Effector CD8-positive, alpha-beta T cell (primary cell): Measurements from ENCODE around the gene DOCK11.

Experiments
- DNase-seq: peaks from one replicate; lab custom pipeline; 2025; lab: John Stamatoyannopoulos, UW

DOCK11 gene

GRCh38 chrX:118502161-118502789 is 6.7 kb downstream of the DOCK11 start:
- no peak for DNase-seq

- DNase-seq, result no peak
Measured at GRCh38 chrX:118503260-118504041, 7.8 kb downstream of the DOCK11 start.

- no peak for DNase-seq
Measured at GRCh38 chrX:118504581-118504980, 9.0 kb downstream of the DOCK11 start.

- DNase-seq, result no peak
Measured at GRCh38 chrX:118506805-118507480, 11.3 kb downstream of the DOCK11 start.

- no peak for DNase-seq
Measured at GRCh38 chrX:118507766-118508165, 12.2 kb downstream of the DOCK11 start.

- DNase-seq, result no peak
Measured at GRCh38 chrX:118508221-118508620, 12.6 kb downstream of the DOCK11 start.

GRCh38 chrX:118508635-118509034 is 13.0 kb downstream of the DOCK11 start:
- no peak for DNase-seq

DNA sequence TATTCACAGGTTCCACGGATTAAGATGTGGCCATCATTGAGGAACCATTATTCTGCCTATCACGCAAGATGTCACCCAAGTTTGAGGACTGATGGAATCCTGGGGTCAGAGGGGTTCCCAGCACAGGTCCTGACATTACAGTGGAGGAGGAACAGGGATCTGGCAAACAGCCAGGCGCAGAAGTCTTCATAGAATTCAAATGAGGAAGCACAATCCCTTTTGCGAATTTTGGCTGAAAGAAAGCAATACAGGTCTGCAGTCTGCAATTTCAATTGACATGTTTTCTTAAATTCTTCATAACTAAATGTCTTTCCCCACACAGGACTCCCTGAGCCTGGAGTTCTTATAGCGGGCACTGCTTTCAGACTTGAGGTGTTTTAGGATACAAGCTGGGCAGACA is 14.5 kb downstream of the DOCK11 start:
- no peak for DNase-seq

- no peak for DNase-seq
Measured at GRCh38 chrX:118513120-118513898, 17.7 kb downstream of the DOCK11 start.

- DNase-seq, result no peak
Measured at GRCh38 chrX:118519411-118520215, 24.0 kb downstream of the DOCK11 start.

- DNase-seq, result no peak
Measured at GRCh38 chrX:118520216-118521206, 24.9 kb downstream of the DOCK11 start.

GRCh38 chrX:118521435-118521834 is 25.8 kb downstream of the DOCK11 start:
- DNase-seq, result no peak

GRCh38 chrX:118522230-118522926 is 26.8 kb downstream of the DOCK11 start:
- DNase-seq, result no peak

DNA sequence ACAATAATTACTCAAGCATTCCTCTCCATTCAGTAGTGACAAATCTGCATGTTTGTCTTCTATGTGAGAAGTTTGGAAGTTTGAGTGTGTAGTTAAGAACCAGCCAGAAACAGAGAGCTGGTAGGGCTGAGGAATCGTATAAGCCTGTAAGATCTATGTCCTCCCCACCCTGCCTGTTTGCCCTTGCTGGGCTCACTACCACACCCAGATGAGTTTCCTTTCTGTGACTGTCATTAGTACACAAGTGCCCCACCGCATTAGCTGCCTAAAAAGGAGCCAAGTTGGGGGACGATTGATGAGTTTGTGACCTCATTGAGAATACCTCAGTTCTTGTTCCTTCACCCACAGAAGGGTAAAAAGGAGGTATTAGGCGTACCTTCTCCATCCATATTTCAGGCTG is 28.3 kb downstream of the DOCK11 start:
- no peak for DNase-seq

DNA sequence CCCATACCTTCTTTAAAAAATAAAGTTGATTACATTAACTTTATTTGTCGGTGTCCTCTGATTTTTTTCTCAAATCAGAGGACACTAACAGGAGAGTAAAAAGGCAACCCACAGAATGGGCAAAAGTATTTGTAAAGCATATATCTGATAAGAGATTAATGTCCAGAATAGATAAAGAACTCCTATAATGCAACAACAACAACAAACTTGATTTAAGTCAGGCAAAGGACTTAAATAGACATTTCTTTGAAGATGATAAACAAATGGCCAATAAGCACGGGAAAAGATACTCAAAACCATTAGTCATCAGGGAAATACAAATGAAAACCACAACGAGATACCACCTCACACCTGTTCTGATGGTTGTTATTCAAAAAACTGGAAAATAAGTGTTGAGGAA is 28.7 kb downstream of the DOCK11 start:
- DNase-seq, result no peak

GRCh38 chrX:118525174-118525730 is 29.6 kb downstream of the DOCK11 start:
- DNase-seq, result no peak

- no peak for DNase-seq
Measured at GRCh38 chrX:118526149-118526548, 30.5 kb downstream of the DOCK11 start.

DNA sequence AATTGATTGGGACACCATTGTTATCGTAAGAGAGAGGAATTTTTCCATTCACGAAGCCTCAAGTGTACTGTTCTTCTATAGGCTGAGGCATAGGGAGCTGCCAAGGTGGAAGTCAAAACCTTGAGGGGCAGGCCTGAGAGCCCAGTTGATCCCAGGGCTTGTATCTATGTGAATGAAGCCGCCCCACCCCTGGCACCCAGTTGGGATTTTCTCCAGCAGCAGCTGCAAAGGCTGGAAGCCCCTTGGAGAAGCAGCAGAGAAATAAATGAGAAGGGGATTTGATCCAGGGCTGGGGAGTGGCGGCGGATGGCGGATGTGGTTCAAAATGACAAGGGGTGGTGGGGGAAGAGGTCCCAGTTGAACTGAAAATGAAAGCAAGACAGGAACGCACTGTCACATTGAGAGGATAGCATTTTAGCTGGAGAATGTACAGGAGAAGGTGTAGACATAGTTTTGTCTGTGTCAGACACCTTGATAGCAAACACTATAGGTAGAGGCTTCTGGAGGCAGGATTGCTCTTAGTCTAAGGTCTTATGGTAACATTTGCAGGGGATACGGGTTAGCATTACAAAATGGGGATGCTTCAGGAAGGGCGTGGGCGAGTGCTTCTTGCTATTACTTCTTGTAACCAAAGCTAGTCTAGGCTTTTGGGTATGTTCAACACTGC is 32.6 kb downstream of the DOCK11 start:
- peak; percentile 2 for DNase-seq
